SK-N-MC (cell line): ENCODE data around the gene CENPQ.
"Not testable (repeated sequence)": the region's sequence is repeated elsewhere in the genome, so short reads cannot be mapped to it uniquely, and the experiment has no call there.

Experiments
- DNase-seq: peaks from one replicate; pipeline ENCODE4 v3.0.0-alpha.2; 2011; ENCODE audit warnings: low read depth, low spot score
- H3K27ac ChIP-seq: fragments of 200-600 bp; sonication (generic); 2 replicates; pipeline ENCODE4 v1.5.1; 2016; ENCODE audit warnings: mixed run types
- H3K36me3 ChIP-seq: fragments of 200-600 bp; sonication (generic); 2 replicates; pipeline ENCODE4 v1.6.1; 2017; ENCODE audit warnings: antibody characterized with exemption, low read length, mixed read lengths; ENCODE audit not compliant: insufficient read depth
- H3K4me3 ChIP-seq: fragments of 200-600 bp; sonication (generic); 2 replicates; pipeline ENCODE4 v1.5.1; 2016
- H3K9ac ChIP-seq: fragments of 200-600 bp; sonication (generic); 2 replicates; pipeline ENCODE4 v1.8.0; 2017; ENCODE audit warnings: mixed run types, mixed read lengths; ENCODE audit not compliant: insufficient read length
- H3K9me3 ChIP-seq: fragments of 200-600 bp; sonication (generic); 2 replicates; pipeline ENCODE4 v1.6.1; 2017; ENCODE audit warnings: low read depth, mild to moderate bottlenecking, antibody characterized with exemption, low read length, moderate library complexity, mixed read lengths
- EZH2 ChIP-seq: fragments of 200-600 bp; sonication (generic); IDR thresholded peaks from one replicate; pipeline ENCODE4 v1.6.1; 2017; ENCODE audit warnings: antibody characterized with exemption
- FOXP2 ChIP-seq: optimal IDR thresholded peaks from 2 replicates; pipeline ENCODE3; 2011; ENCODE audit warnings: mild to moderate bottlenecking, moderate library complexity; ENCODE audit not compliant: insufficient read depth; ENCODE audit errors: extremely low read length, control extremely low read depth
- POLR2AphosphoS5 ChIP-seq: IDR thresholded peaks from 2 replicates; pipeline ENCODE4 v1.6.1; 2012; ENCODE audit warnings: mild to moderate bottlenecking, low read depth, low read length, borderline replicate concordance

CENPQ gene

GRCh38 chr6:49454787-49455709 lies 8.1 kb upstream of the CENPQ start:
- Histone ChIP-seq H3K27ac (no peak overlapping the region), H3K36me3 (peaks cover 36% of the 10 kb centered on the region), H3K9me3 (no peaks in the 10 kb centered on the region), H3K4me3 (no peak overlapping the region), H3K9ac (no peak overlapping the region)
- no peak for DNase-seq
- TF ChIP-seq FOXP2 (no peak), EZH2 (no peak), POLR2AphosphoS5 (no peak)

GRCh38 chr6:49457771-49458170 lies 5.4 kb upstream of the CENPQ start:
- no peak for TF ChIP-seq POLR2AphosphoS5
- TF ChIP-seq FOXP2: no peak
- TF ChIP-seq EZH2: no peak
- Histone ChIP-seq H3K36me3 (peaks cover 24% of the 10 kb centered on the region), H3K4me3 (no peak overlapping the region), H3K9ac (no peak overlapping the region), H3K27ac (no peak overlapping the region), H3K9me3 (no peaks in the 10 kb centered on the region)
- no peak for DNase-seq

- no peak for TF ChIP-seq POLR2AphosphoS5
- TF ChIP-seq FOXP2: no peak
- TF ChIP-seq EZH2: no peak
- DNase-seq: no peak
- H3K9me3 ChIP-seq: no peaks in the 10 kb centered on the region
These were observed 1.1 kb upstream of the CENPQ start for GRCh38 chr6:49462071-49462470.

DNA sequence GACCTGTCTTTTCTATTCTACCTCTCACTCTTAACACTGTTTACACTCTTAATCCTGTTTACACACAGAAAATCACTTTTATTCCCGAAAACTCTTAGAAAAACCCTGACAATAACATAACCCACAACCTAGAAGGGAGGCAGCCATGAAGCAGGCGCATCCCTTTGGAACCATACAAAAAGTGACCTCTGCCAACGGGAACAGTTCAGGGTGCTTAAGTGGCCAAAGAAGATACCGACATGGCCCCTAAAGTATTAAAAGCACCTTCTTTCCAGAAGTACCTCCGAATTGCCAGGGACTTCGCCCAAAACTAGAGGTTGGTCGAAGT lies 607 bp upstream of the CENPQ start:
- no peak for DNase-seq

More at GRCh38 chr6:49462071-49462470, 1.1 kb upstream of the CENPQ start:
- H3K27ac ChIP-seq: no peak overlapping the region
- H3K4me3 ChIP-seq: peak overlapping the region; percentile 95
- peak overlapping the region; percentile 92 for H3K9ac ChIP-seq
- H3K36me3 ChIP-seq: peaks cover 15% of the 10 kb centered on the region

DNA sequence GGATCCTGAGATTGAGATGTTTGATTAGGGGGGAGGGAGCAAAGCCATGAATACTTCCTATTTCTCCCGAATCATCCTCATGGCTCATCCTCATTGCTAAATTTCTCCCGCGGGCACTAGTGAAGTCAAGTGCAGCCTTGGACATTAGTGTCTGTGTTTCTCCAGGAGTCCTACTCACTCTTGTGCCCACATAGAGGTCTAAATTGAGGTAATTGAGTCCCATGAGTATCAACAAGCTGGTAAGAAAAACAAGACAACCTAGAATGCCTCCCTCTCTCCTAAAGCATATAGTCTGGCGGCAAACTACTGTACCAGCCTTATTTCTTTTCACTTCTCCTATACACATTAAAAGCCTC lies 420 bp downstream of the CENPQ start:
- no peaks in the 10 kb centered on the region for H3K9me3 ChIP-seq
- DNase-seq: no peak
- no peak for TF ChIP-seq POLR2AphosphoS5
- no peak for TF ChIP-seq FOXP2
- no peak for TF ChIP-seq EZH2
- peak overlapping the region; percentile 65 for H3K27ac ChIP-seq
- peak overlapping the region; percentile 92 for H3K9ac ChIP-seq
- peaks cover 3% of the 10 kb centered on the region; the same call in 1 of the 2 replicates for H3K36me3 ChIP-seq
- peak overlapping the region; percentile 95 for H3K4me3 ChIP-seq

More for the DNA sequence above, 607 bp upstream of the CENPQ start:
- Histone ChIP-seq H3K4me3 (peak overlapping the region; percentile 95), H3K27ac (no peak overlapping the region), H3K36me3 (peaks cover 11% of the 10 kb centered on the region), H3K9me3 (no peaks in the 10 kb centered on the region), H3K9ac (peak overlapping the region; percentile 92)
- TF ChIP-seq POLR2AphosphoS5: no peak
- no peak for TF ChIP-seq FOXP2
- no peak for TF ChIP-seq EZH2

DNA sequence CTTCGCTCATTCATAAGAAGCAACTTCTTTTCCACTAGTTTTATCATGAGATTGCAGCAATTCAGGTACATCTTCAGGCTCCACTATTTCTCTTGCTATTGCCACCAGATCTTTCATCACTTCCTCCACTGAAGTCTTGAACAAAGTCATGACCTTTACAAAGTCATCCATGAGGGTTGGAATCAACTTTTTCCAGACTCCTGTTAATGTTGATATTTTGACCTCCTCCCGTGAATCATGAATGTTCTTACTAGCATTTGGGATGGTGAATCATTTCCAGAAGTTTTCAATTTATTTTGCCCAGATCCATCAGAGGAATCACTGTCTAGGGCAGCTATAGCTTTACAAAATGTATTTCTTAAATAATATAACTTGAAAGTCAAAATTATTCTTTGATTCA lies 1.5 kb downstream of the CENPQ start:
- H3K4me3 ChIP-seq: peak overlapping the region; percentile 95
- peaks cover 3% of the 10 kb centered on the region; the same call in 1 of the 2 replicates for H3K36me3 ChIP-seq
- TF ChIP-seq POLR2AphosphoS5: no peak
- TF ChIP-seq EZH2: no peak
- TF ChIP-seq FOXP2: no peak
- H3K27ac ChIP-seq: no peak overlapping the region
- H3K9me3 ChIP-seq: no peaks in the 10 kb centered on the region
- no peak for DNase-seq
- no peak overlapping the region for H3K9ac ChIP-seq

DNA sequence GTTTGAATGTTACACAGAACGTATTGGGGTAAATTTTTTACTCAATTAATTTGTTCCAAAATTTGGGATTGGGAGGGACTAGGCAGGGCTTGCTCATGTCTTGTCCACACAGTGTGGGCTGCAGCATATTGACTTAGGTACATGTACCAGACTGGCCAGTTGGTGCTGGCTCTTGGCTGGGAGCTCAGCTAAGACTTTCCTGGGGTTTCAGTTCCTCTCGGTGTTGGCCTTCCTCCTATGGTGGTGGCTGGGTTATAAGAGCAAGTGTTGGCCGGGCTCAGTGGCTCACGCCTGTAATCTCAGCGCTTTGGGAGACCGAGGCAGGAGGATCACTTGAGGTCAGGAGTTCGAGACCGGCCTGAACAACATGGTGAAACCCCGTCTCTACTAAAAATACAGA lies 4.9 kb downstream of the CENPQ start:
- Histone ChIP-seq H3K9ac (no peak overlapping the region), H3K9me3 (no peaks in the 10 kb centered on the region), H3K4me3 (no peak overlapping the region), H3K36me3 (peaks cover 35% of the 10 kb centered on the region), H3K27ac (no peak overlapping the region)
- no peak for DNase-seq
- no peak for TF ChIP-seq EZH2
- no peak for TF ChIP-seq POLR2AphosphoS5
- TF ChIP-seq FOXP2: no peak

DNA sequence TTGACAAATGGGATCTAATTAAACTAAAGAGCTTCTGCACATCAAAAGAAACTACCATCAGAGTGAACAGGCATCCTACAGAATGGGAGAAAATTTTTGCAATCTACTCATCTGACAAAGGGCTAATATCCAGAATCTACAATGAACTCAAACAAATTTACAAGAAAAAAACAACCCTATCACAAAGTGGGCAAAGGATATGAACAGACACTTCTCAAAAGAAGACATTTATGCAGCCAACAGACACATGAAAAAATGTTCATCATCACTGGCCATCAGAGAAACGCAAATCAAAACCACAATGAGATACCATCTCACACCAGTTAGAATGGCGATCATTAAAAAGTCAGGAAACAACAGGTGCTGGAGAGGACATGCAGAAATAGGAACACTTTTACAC lies 13.4 kb downstream of the CENPQ start:
- not testable (repeated sequence) for H3K9ac ChIP-seq, H3K4me3 ChIP-seq, DNase-seq, H3K27ac ChIP-seq, H3K9me3 ChIP-seq
- H3K36me3 ChIP-seq: peaks cover 46% of the 10 kb centered on the region

GRCh38 chr6:49479308-49479970 lies 16.3 kb downstream of the CENPQ start:
- Histone ChIP-seq H3K9ac (no peak overlapping the region), H3K4me3 (no peak overlapping the region), H3K36me3 (peaks cover 31% of the 10 kb centered on the region), H3K27ac (no peak overlapping the region), H3K9me3 (0 out of 2 replicates have a peak, but pooled peaks cover 4% of the 10 kb centered on the region)
- TF ChIP-seq FOXP2: no peak
- TF ChIP-seq POLR2AphosphoS5: no peak
- TF ChIP-seq EZH2: no peak
- DNase-seq: peak; percentile 34

GRCh38 chr6:49481846-49482245 lies 18.7 kb downstream of the CENPQ start:
- DNase-seq, H3K4me3 ChIP-seq, H3K9me3 ChIP-seq, H3K27ac ChIP-seq, H3K9ac ChIP-seq: not testable (repeated sequence)
- H3K36me3 ChIP-seq: peaks cover 41% of the 10 kb centered on the region

DNA sequence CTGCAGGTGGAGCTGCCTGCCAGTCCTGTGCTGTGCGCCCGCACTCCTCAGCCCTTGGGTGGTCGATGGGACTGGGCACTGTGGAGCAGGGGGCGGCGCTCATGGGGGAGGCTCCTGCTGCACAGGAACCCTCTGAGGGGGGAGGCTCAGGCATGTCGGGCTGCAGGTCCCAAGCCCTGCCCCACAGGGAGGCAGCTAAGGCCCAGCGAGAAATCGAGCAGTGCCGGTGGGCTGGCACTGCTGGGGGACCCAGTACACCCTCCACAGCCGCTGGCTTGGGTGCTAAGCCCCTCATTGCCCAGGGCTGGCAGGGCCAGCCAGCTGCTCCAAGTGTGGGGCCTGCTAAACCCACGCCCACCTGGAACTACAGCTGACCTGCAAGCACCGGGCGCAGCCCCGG lies 20.2 kb downstream of the CENPQ start:
- H3K27ac ChIP-seq, DNase-seq, H3K4me3 ChIP-seq, H3K9me3 ChIP-seq, H3K9ac ChIP-seq: not testable (repeated sequence)
- peaks cover 39% of the 10 kb centered on the region for H3K36me3 ChIP-seq
